GM12892 (cell line): ENCODE measurements around the gene GSTA5.
"Not testable (repeated sequence)": the region's sequence is repeated elsewhere in the genome, so short reads cannot be mapped to it uniquely, and the experiment has no call there.

ENCODE experiments used
- POLR2A ChIP-seq: IDR thresholded peaks from 2 replicates; pipeline ENCODE4 v1.6.1; 2011; ENCODE audit warnings: low read depth, low read length, control low read depth
- POLR2AphosphoS5 ChIP-seq: IDR thresholded peaks from 2 replicates; pipeline ENCODE4 v1.6.1; 2011; ENCODE audit warnings: low read depth, low read length, control low read depth

DNA sequence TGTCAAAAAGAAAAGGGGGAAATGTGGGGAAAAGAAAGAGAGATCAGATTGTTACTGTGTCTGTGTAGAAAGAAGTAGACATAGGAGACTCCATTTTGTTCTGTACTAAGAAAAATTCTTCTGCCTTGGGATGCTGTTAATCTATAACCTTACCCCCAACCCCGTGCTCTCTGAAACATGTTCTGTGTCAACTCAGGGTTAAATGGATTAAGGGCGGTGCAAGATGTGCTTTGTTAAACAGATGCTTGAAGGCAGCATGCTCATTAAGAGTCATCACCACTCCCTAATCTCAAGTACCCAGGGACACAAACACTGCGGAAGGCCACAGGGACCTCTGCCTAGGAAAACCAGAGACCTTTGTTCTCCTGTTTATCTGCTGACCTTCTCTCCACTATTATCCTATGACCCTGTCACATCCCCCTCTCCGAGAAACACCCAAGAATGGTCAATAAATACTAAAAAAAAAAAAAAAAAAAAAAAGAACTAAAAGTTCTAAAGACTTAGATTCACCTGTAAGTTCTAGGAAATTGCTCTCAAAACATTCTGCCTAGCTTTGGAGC, 14.6 kb downstream of the GSTA5 start:
- not testable (repeated sequence) for TF ChIP-seq POLR2A, POLR2AphosphoS5
